Panc1 (cell line): ENCODE data around the gene PRKCB. TPM values are rescaled to one million over a fixed set of nuclear protein-coding genes. Genes with fewer than 3 reads are reported as not detected.

Experiments
- ATAC-seq: fragments of 200-7000 bp; cut with Tn5 transposase; 2 replicates; pipeline ENCODE4 v1.9.1; 2020; ENCODE audit warnings: mild to moderate bottlenecking, moderate library complexity
- BruUV-seq: library from RNA; stranded (reverse); fragments of 400-500 nt; replicated peaks from 2 replicates; lab custom pipeline; 2021; lab: Mats Ljungman, UMichigan
- CTCF ChIA-PET: fragments of 300-600 bp; sonication (Branson Sonifier 250); formaldehyde crosslinking; loops from one replicate; lab custom pipeline; 2022; ENCODE audit warnings: antibody characterized with exemption; lab: Charles Lee
- POLR2A ChIA-PET: fragments of 300-600 bp; sonication (Branson Sonifier 250); formaldehyde crosslinking; loops from one replicate; lab custom pipeline; 2022; ENCODE audit warnings: antibody characterized with exemption; lab: Charles Lee
- DNase-seq: peaks from one replicate; pipeline ENCODE4 v3.0.0-alpha.2; 2010; ENCODE audit warnings: low read depth, low spot score
- H3K27ac ChIP-seq: 2 replicates; pipeline ENCODE4 v1.5.1; 2011; ENCODE audit warnings: mild to moderate bottlenecking, low read length, inconsistent platforms
- H3K27me3 ChIP-seq: fragments of 200-500 bp; sonication (Bioruptor generic); 2 replicates; pipeline ENCODE4 v1.6.0; 2014; ENCODE audit warnings: low read length, inconsistent platforms; ENCODE audit not compliant: control insufficient read depth, insufficient read depth
- H3K36me3 ChIP-seq: fragments of 200-500 bp; sonication (Bioruptor generic); 2 replicates; pipeline ENCODE4 v1.5.1; 2014; ENCODE audit warnings: inconsistent platforms, mild to moderate bottlenecking, low read length, moderate library complexity; ENCODE audit not compliant: control insufficient read depth, insufficient read depth
- H3K4me1 ChIP-seq: 2 replicates; pipeline ENCODE4 v1.5.1; 2011; ENCODE audit warnings: inconsistent platforms, mild to moderate bottlenecking, low read length, moderate library complexity; ENCODE audit not compliant: control insufficient read depth, insufficient read depth
- H3K4me3 ChIP-seq, 2 experiments: 2 replicates each; pipeline ENCODE4 v1.5.1; 2011 to 2012; ENCODE audit warnings: low read depth in 2 of 2, low read length in 2 of 2, mild to moderate bottlenecking in 2 of 2, inconsistent platforms in 1 of 2, moderate library complexity in 1 of 2
- H3K9me3 ChIP-seq: fragments of 200-500 bp; sonication (Bioruptor generic); 2 replicates; pipeline ENCODE4 v1.5.1; 2014; ENCODE audit warnings: low read depth, mild to moderate bottlenecking, inconsistent platforms, low read length, moderate library complexity; ENCODE audit not compliant: control insufficient read depth, insufficient read depth
- POLR2AphosphoS5 ChIP-seq: IDR thresholded peaks from 2 replicates; pipeline ENCODE4 v1.6.1; 2012; ENCODE audit warnings: mild to moderate bottlenecking, low read depth, low read length, moderate library complexity
- SIN3A ChIP-seq: IDR thresholded peaks from 2 replicates; pipeline ENCODE4 v1.6.1; 2012; ENCODE audit warnings: low read depth, mild to moderate bottlenecking, low read length, moderate library complexity, borderline replicate concordance; ENCODE audit not compliant: insufficient read depth
- TCF7L2 ChIP-seq: IDR thresholded peaks from 2 replicates; pipeline ENCODE4 v1.6.1; 2011; ENCODE audit warnings: mild to moderate bottlenecking, low read depth, low read length, inconsistent platforms
- in situ Hi-C: cut with HindIII; loops from 2 replicates; pipeline ENCODE4 v1.10.0; 2016; ENCODE audit warnings: low sequenced_read_pairs, low pct_unique_long_range_greater_than_20kb
- intact Hi-C: fragments of 100-400 bp; cut with micrococcal nuclease; formaldehyde crosslinking; loops from one replicate; pipeline ENCODE4 v1.10.0; 2022; ENCODE audit not compliant: unreplicated experiment
- total RNA-seq: library from RNA; stranded (reverse); gene quantifications from one replicate; pipeline ENCODE4 v1.2.1, GENCODE V29; 2021; ENCODE audit not compliant: unreplicated experiment
- TF ChIP-seq, protein P1 (sequence below): fragments of 450-650 bp; IDR thresholded peaks from 2 replicates; pipeline ENCODE4 v1.5.1; 2017; ENCODE audit warnings: mild to moderate bottlenecking
- TF ChIP-seq, protein P2 (sequence below), 2 experiments: IDR thresholded peaks; 2 replicates each; pipeline ENCODE4 v1.6.1; 2011 to 2012; ENCODE audit warnings: low read depth in 2 of 2, control low read depth in 1 of 2, low read length in 1 of 2, mild to moderate bottlenecking in 1 of 2, moderate library complexity in 1 of 2; ENCODE audit not compliant: insufficient read depth in 1 of 2

Gene PRKCB
- total RNA-seq, 1 experiment from 2014 or later: 0.41 TPM

DNA sequence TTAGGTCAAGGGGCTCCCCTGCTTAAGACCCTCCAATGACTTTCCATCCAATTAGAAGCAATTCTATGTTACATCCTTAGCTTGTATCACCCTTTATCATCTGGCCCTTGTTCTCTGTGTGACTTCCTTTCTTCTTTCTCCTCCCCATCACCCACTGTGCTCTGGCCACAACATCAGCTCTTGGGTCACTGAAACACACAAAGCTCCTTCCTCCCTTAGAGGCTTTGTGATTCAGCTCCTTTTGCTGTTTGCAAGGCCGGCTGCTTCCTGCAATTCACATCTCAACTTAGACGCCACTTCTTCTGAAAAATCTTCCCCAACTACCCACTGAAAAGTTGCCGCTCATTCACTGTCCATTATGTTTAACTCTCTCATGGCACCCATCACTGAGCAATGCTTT is 289.4 kb downstream of the PRKCB start:
- DNase-seq (no peak), ATAC-seq (no peak)
- BruUV-seq: no TSS peak
- no peak overlapping the region for H3K4me3 ChIP-seq
- no peaks in the 10 kb centered on the region for H3K9me3 ChIP-seq
- CTCF ChIA-PET: no interaction called here
- no peaks in the 10 kb centered on the region for H3K36me3 ChIP-seq
- H3K4me1 ChIP-seq: no peaks in the 10 kb centered on the region
- in situ Hi-C loops (no loop called here), intact Hi-C loops (no loop called here)
- TF ChIP-seq, protein P1, sequence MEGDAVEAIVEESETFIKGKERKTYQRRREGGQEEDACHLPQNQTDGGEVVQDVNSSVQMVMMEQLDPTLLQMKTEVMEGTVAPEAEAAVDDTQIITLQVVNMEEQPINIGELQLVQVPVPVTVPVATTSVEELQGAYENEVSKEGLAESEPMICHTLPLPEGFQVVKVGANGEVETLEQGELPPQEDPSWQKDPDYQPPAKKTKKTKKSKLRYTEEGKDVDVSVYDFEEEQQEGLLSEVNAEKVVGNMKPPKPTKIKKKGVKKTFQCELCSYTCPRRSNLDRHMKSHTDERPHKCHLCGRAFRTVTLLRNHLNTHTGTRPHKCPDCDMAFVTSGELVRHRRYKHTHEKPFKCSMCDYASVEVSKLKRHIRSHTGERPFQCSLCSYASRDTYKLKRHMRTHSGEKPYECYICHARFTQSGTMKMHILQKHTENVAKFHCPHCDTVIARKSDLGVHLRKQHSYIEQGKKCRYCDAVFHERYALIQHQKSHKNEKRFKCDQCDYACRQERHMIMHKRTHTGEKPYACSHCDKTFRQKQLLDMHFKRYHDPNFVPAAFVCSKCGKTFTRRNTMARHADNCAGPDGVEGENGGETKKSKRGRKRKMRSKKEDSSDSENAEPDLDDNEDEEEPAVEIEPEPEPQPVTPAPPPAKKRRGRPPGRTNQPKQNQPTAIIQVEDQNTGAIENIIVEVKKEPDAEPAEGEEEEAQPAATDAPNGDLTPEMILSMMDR: no peak
- TF ChIP-seq TCF7L2 (no peak), SIN3A (no peak)
- TF ChIP-seq, protein P2, sequence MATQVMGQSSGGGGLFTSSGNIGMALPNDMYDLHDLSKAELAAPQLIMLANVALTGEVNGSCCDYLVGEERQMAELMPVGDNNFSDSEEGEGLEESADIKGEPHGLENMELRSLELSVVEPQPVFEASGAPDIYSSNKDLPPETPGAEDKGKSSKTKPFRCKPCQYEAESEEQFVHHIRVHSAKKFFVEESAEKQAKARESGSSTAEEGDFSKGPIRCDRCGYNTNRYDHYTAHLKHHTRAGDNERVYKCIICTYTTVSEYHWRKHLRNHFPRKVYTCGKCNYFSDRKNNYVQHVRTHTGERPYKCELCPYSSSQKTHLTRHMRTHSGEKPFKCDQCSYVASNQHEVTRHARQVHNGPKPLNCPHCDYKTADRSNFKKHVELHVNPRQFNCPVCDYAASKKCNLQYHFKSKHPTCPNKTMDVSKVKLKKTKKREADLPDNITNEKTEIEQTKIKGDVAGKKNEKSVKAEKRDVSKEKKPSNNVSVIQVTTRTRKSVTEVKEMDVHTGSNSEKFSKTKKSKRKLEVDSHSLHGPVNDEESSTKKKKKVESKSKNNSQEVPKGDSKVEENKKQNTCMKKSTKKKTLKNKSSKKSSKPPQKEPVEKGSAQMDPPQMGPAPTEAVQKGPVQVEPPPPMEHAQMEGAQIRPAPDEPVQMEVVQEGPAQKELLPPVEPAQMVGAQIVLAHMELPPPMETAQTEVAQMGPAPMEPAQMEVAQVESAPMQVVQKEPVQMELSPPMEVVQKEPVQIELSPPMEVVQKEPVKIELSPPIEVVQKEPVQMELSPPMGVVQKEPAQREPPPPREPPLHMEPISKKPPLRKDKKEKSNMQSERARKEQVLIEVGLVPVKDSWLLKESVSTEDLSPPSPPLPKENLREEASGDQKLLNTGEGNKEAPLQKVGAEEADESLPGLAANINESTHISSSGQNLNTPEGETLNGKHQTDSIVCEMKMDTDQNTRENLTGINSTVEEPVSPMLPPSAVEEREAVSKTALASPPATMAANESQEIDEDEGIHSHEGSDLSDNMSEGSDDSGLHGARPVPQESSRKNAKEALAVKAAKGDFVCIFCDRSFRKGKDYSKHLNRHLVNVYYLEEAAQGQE (IDR thresholded peaks at IDR 0.05; ENCODE audit: insufficient read depth in 1 of 2, low read depth in 2 of 2, low read length in 1 of 2): no peak
- H3K27me3 ChIP-seq: peaks cover 17% of the 10 kb centered on the region
- POLR2A ChIA-PET: no interaction called here
- H3K27ac ChIP-seq: no peak overlapping the region

DNA sequence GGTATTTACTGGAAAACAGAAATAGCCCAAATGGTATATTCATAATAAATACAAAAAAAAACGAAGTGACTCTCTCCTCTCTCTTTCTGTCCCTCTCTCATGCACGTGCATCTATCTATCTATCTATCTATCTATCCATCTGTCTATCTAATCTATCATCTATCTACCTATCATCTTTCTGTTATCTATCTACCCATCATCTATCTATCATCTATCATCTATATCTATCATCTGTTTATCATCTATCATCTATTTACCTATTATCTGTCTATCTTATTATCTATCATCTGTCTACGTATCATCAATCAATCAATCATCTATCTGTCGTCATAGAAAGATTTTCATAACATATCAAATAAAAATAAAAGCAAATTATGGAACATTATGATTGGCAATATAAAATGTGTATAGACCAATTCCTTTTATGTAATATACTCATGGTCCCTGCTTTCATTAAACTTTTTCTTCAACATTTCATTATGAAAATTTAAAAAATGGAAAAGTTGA is 293.7 kb downstream of the PRKCB start:
- no TSS peak for BruUV-seq

More for the DNA sequence above, 293.7 kb downstream of the PRKCB start:
- CTCF ChIA-PET: no interaction called here
- POLR2A ChIA-PET: no interaction called here
- H3K4me1 ChIP-seq: no peaks in the 10 kb centered on the region
- in situ Hi-C loops (no loop called here), intact Hi-C loops (no loop called here)
- DNase-seq: no peak
- H3K36me3 ChIP-seq: no peaks in the 10 kb centered on the region
- TF ChIP-seq, protein P1: no peak
- no peak for TF ChIP-seq POLR2AphosphoS5
- TF ChIP-seq, protein P2 (IDR thresholded peaks at IDR 0.05; ENCODE audit: insufficient read depth in 1 of 2, low read depth in 2 of 2, low read length in 1 of 2): no peak
- no peak for TF ChIP-seq TCF7L2
- no peak for TF ChIP-seq SIN3A
- no peak overlapping the region for H3K27ac ChIP-seq
- H3K4me3 ChIP-seq: no peak overlapping the region
- no peak for ATAC-seq
- peaks cover 12% of the 10 kb centered on the region for H3K27me3 ChIP-seq
- no peaks in the 10 kb centered on the region for H3K9me3 ChIP-seq
